Eye (tissue), 1 donor: ENCODE results near the gene MAPK12.

Source experiments
- DNase-seq: peaks from one replicate; pipeline ENCODE4 v3.0.0-alpha.2; 2015

The MAPK12 gene

DNA sequence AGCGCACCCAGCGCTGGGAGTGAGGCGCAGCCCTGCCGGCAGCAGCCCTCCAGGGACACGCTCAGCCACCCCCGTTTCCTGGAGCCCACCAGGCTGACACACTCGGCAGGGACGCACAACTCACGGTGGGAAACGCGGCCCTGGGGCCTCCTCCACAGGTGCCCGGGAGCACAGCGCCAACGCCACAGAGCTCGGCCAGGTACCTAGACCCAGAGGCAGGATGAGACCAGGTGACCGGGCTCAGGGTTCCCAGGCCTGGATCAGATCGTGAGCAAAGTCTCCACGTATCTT is 34.7 kb downstream of the MAPK12 start:
- DNase-seq: no peak

GRCh38 chr22:50226063-50226874 is 35.2 kb downstream of the MAPK12 start:
- DNase-seq: no peak

DNA sequence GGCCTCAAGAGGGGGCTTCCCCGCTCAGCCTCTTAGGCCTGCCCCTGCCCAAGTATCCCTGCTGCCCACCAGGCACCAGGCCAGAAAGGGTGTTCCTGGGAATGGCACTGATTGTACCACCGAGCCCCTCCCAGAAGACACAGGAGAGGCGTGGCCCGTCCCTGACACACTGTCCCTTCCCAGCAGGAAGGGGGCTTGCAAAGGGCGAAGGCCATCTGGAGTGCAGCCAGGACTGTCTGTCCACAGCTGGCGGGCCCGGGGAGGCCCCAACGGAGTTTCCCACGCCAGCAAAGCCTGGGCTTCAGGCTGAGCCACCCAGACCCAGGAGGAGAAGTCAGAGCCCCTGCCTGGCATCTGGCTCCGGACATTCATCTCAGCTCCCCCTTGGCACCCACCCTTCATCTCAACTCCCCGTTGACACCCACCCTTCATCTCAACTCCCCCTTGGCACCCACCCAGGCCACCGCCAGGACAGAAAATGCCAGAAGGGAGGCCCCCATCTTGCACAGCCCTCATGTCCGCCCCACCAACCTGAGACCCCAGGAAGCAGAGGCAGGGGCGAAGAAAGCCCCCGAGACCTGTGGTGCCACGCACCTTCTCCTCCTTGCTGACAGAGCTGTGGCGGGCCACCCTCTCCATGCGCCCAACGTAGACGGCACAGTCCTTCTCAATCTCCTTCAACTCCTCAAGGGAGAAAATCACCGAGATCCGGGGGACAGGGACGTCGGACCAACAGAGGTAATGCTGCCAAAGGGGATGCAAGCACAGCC is 36.1 kb downstream of the MAPK12 start:
- no peak for DNase-seq

GRCh38 chr22:50224071-50224470 is 37.4 kb downstream of the MAPK12 start:
- peak; percentile 73 for DNase-seq

- DNase-seq: no peak
Observed at GRCh38 chr22:50222508-50222907, 39.0 kb downstream of the MAPK12 start.

GRCh38 chr22:50221410-50222300 is 39.8 kb downstream of the MAPK12 start:
- DNase-seq: no peak

GRCh38 chr22:50220603-50221409 is 40.7 kb downstream of the MAPK12 start:
- no peak for DNase-seq

- DNase-seq: no peak
Observed at GRCh38 chr22:50219800-50220602, 41.5 kb downstream of the MAPK12 start.

- peak; percentile 62 for DNase-seq
Observed at GRCh38 chr22:50218996-50219727, 42.3 kb downstream of the MAPK12 start.

- no peak for DNase-seq
Observed at GRCh38 chr22:50218153-50218995, 43.1 kb downstream of the MAPK12 start.

DNA sequence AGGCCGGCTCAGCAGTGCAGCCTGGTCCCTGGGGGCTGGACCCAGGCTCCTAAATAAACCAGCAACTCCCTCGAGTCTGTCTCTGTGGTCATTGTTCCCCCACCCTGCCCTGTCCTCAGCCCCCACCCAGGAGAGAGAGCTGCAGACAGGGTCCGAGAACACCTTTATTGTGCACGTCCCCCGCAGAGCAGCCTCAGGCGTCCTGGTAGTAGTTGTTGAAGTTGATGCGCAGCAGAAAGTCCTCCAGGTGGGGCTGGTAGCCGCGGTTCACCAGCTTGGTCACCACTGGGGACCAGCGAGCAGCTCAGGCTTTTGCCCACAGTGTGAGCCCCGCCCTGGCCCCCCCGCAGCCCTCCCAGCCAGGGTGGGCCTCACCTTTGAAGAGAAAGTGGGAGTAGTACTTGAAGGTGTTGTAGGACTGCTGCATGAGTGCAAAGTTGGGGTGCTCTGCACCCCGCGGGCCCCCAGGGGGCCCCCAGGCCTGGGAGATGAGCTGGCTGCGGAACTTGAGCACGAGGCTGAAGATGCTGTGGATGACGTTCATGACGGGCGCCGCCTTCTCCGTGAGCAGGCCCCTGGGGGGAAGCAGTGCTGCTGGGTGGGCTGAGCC is 43.8 kb downstream of the MAPK12 start:
- no peak for DNase-seq

DNA sequence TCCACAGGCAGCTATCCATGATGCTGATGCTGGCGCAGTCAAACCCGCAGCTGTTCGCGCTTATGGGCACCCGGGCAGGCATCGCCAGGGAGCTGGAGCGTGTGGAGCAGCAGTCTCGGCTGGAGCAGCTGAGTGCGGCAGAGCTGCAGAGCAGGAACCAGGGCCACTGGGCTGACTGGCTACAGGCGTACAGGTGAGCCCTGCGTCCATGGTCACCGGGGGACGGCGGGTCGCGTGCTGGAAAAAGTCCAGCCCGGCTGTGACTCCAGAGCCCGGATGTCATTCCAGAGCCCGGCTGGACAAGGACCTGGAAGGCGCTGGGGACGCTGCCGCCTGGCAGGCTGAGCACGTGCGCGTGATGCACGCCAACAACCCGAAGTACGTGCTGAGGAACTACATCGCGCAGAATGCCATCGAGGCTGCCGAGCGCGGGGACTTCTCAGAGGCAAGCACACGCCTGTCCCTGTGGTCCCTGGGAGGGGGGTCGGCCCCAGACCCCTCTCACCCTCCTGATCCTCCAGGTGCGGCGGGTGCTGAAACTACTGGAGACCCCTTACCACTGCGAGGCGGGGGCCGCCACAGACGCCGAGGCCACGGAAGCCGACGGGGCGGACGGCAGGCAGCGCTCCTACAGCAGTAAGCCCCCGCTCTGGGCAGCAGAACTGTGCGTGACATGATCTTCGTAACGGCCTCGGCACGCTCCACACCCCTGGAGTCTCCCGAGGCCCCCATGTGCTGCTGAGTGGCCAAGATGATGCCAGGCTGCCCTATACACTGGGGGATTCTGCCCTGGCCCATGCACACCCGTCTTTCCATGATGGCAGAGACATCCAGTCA is 44.6 kb downstream of the MAPK12 start:
- no peak for DNase-seq

GRCh38 chr22:50216055-50216683 is 45.3 kb downstream of the MAPK12 start:
- DNase-seq: no peak

GRCh38 chr22:50215297-50216054 is 46.0 kb downstream of the MAPK12 start:
- DNase-seq: no peak

DNA sequence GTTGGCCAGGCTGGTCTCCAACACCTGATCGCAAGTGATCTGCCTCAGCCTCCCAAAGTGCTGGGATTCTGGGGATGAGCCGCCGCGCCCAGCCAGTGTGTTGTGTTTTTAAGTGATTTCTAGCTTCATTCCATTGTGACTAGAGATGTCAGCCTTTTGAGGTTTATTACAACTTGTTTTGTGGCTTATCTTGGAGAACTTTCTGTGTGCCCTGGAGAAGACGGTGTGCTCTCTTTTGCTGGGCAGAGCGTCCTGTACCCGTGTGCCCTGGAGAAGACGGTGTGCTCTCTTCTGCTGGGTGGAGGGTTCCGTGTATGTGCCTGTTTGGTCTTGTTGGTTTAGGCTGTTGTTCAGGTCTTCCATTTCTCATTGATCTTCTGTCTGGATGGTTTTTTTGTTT is 48.2 kb downstream of the MAPK12 start:
- no peak for DNase-seq

- no peak for DNase-seq
Observed at GRCh38 chr22:50211147-50211546, 50.3 kb downstream of the MAPK12 start.
